ENCODE measurements around the gene ARG1. TPM values are rescaled to one million over a fixed set of nuclear protein-coding genes. Genes with fewer than 3 reads are reported as not detected.

ARG1 gene
- total RNA-seq, 4 donors from 2014 or later, result 1.9 to 2.3 TPM; not detected in 2

- intact Hi-C loops (cut with DNase I; ENCODE audit: low total_unique reads) (no loop called here), in situ Hi-C loops (cut with MboI; ENCODE audit: low sequenced_read_pairs in 4 of 4) (no loop called here)
- no peak overlapping the region for H3K4me3 ChIP-seq
- no peaks in the 10 kb centered on the region for H3K4me1 ChIP-seq
- DNase-seq, result no peak
- TF ChIP-seq POLR2A (IDR thresholded peaks at IDR 0.05) (no peak), CTCF (IDR thresholded peaks at IDR 0.05 in 4 of 5, conservative IDR thresholded peaks at IDR 0.05 in 1 of 5) (no peak)
- no peaks in the 10 kb centered on the region for H3K9me3 ChIP-seq
- H3K36me3 ChIP-seq, result peaks cover 6 to 95% of the 10 kb centered on the region in 2 donors
- H3K27me3 ChIP-seq, result no peaks in the 10 kb centered on the region
- no peak for ATAC-seq
- H3K27ac ChIP-seq, result no peak overlapping the region
These were observed 27.7 kb downstream of the ARG1 start for GRCh38 chr6:131600716-131601115.

- no peaks in the 10 kb centered on the region for H3K27me3 ChIP-seq
- H3K36me3 ChIP-seq, result peaks cover 14 to 95% of the 10 kb centered on the region in 2 donors
- H3K9me3 ChIP-seq, result no peaks in the 10 kb centered on the region
- no peak for ATAC-seq
- in situ Hi-C loops (cut with MboI; ENCODE audit: low sequenced_read_pairs in 4 of 4) (no loop called here), intact Hi-C loops (cut with DNase I; ENCODE audit: low total_unique reads) (no loop called here)
- no peak overlapping the region for H3K4me3 ChIP-seq
- no peak overlapping the region for H3K27ac ChIP-seq
- no peak for TF ChIP-seq CTCF (IDR thresholded peaks at IDR 0.05 in 4 of 5, conservative IDR thresholded peaks at IDR 0.05 in 1 of 5)
- TF ChIP-seq POLR2A (IDR thresholded peaks at IDR 0.05), result no peak
- no peak for DNase-seq
- H3K4me1 ChIP-seq, result no peaks in the 10 kb centered on the region
These were observed 29.8 kb downstream of the ARG1 start for GRCh38 chr6:131602781-131603312.

GRCh38 chr6:131613296-131613925 is 40.4 kb downstream of the ARG1 start:
- Histone ChIP-seq H3K9me3 (no peaks in the 10 kb centered on the region), H3K27ac (no peak overlapping the region), H3K27me3 (no peaks in the 10 kb centered on the region), H3K4me3 (no peak overlapping the region), H3K4me1 (no peaks in the 10 kb centered on the region), H3K36me3 (peaks cover 2 to 75% of the 10 kb centered on the region in 2 donors)
- intact Hi-C loops (cut with DNase I; ENCODE audit: low total_unique reads), result no loop called here
- TF ChIP-seq POLR2A (IDR thresholded peaks at IDR 0.05) (no peak), CTCF (IDR thresholded peaks at IDR 0.05 in 4 of 5, conservative IDR thresholded peaks at IDR 0.05 in 1 of 5) (no peak)
- in situ Hi-C loops (cut with MboI; ENCODE audit: low sequenced_read_pairs in 4 of 4), result no loop called here
- DNase-seq (no peak), ATAC-seq (no peak)

- Histone ChIP-seq H3K4me1 (no peaks in the 10 kb centered on the region), H3K27me3 (no peaks in the 10 kb centered on the region), H3K9me3 (no peaks in the 10 kb centered on the region), H3K27ac (no peak overlapping the region), H3K36me3 (peaks cover 7 to 75% of the 10 kb centered on the region in 2 donors), H3K4me3 (no peak overlapping the region)
- in situ Hi-C loops (cut with MboI; ENCODE audit: low sequenced_read_pairs in 4 of 4), result no loop called here
- ATAC-seq, result no peak
- no peak for TF ChIP-seq POLR2A (IDR thresholded peaks at IDR 0.05)
- TF ChIP-seq CTCF (IDR thresholded peaks at IDR 0.05 in 4 of 5, conservative IDR thresholded peaks at IDR 0.05 in 1 of 5), result no peak
- intact Hi-C loops (cut with DNase I; ENCODE audit: low total_unique reads), result no loop called here
- DNase-seq, result no peak
These were observed 42.2 kb downstream of the ARG1 start for GRCh38 chr6:131615275-131615674.
